Natural killer cell (primary cell): ENCODE data around the gene MIPEP. TPM values are rescaled to one million over a fixed set of nuclear protein-coding genes. Genes with fewer than 3 reads are reported as not detected.
"Not testable (repeated sequence)": the region's sequence is repeated elsewhere in the genome, so short reads cannot be mapped to it uniquely, and the experiment has no call there.

ENCODE experiments used
- ATAC-seq, 3 donors: fragments of 150-1000 bp in 2 of 3; fragments of 200-7000 bp in 1 of 3; cut with Tn5 transposase; 1 replicate in 1 of 3; 2 replicates in 2 of 3; pipeline ENCODE4 v1.10.0; 2021; ENCODE audit warnings: mild to moderate bottlenecking in 2 of 3, moderate library complexity in 2 of 3
- DNase-seq, 2 donors: peaks; one replicate each; pipeline versions ENCODE4 v3.0.0 to v3.0.0-alpha.2; 2013 to 2021; ENCODE audit warnings: mixed read lengths in 1 of 2
- H3K27ac ChIP-seq: one replicate; pipeline ENCODE4 v1.5.1; 2013; ENCODE audit warnings: mild to moderate bottlenecking, low read length
- H3K27me3 ChIP-seq: one replicate; pipeline ENCODE4 v1.6.1; 2013; ENCODE audit warnings: low read length; ENCODE audit not compliant: control insufficient read depth, insufficient read depth
- H3K36me3 ChIP-seq: one replicate; pipeline ENCODE4 v1.6.1; 2013; ENCODE audit warnings: low read length; ENCODE audit not compliant: control insufficient read depth, insufficient read depth
- H3K4me1 ChIP-seq: one replicate; pipeline ENCODE4 v1.6.1; 2013; ENCODE audit warnings: low read length; ENCODE audit not compliant: control insufficient read depth, insufficient read depth
- H3K4me3 ChIP-seq: one replicate; pipeline ENCODE4 v1.5.1; 2013; ENCODE audit warnings: low read length
- H3K9me3 ChIP-seq: one replicate; pipeline ENCODE4 v1.6.1; 2013; ENCODE audit warnings: low read length; ENCODE audit not compliant: control insufficient read depth, insufficient read depth
- H3K27ac Mint-ChIP-seq, 2 donors: one replicate each; pipeline ENCODE4 v1.8.0; 2022; ENCODE audit warnings: mild to moderate bottlenecking in 2 of 2, mixed read lengths in 2 of 2, moderate library complexity in 1 of 2
- H3K27me3 Mint-ChIP-seq, 2 donors: one replicate each; pipeline ENCODE4 v1.8.0; 2022; ENCODE audit warnings: low read depth in 2 of 2, mixed read lengths in 2 of 2
- H3K36me3 Mint-ChIP-seq: one replicate; pipeline ENCODE4 v1.8.0; 2022; ENCODE audit warnings: mixed read lengths
- H3K4me1 Mint-ChIP-seq, 2 donors: one replicate each; pipeline ENCODE4 v1.8.0; 2022; ENCODE audit warnings: mixed read lengths in 2 of 2
- H3K4me3 Mint-ChIP-seq: one replicate; pipeline ENCODE4 v1.8.0; 2022; ENCODE audit warnings: mild to moderate bottlenecking, moderate library complexity, mixed read lengths
- H3K9me3 Mint-ChIP-seq, 2 donors: one replicate each; pipeline ENCODE4 v1.8.0; 2022; ENCODE audit warnings: mixed read lengths in 2 of 2
- whole genome bisulfite sequencing: methylation state at CpG from one replicate; pipeline ENCODE4 v1.1.7; 2013; ENCODE audit warnings: missing lambda C conversion rate; ENCODE audit not compliant: insufficient coverage; 5-methylcytosine and 5-hydroxymethylcytosine counted together
- intact Hi-C: fragments of 100-400 bp; cut with micrococcal nuclease; formaldehyde crosslinking; loops from one replicate; pipeline ENCODE4 v1.14.2; 2022
- total RNA-seq, 4 donors: library from RNA; stranded (reverse); fragments of 120-200 nt in 1 of 4; gene quantifications; one replicate each; pipeline versions ENCODE4 v1.2.3 to v1.2.4, GENCODE V29; 2013 to 2022
- TF ChIP-seq, protein P1 (sequence below): fragments of 200-600 bp; IDR thresholded peaks from one replicate; pipeline ENCODE4 v1.8.0; 2022; ENCODE audit warnings: antibody characterized with exemption

MIPEP gene
- total RNA-seq, 3 donors from 2014 or later (not counting 1 experiment from before 2014, with no cell fraction given) = 9.7 to 10.1 (median 9.7) TPM

DNA sequence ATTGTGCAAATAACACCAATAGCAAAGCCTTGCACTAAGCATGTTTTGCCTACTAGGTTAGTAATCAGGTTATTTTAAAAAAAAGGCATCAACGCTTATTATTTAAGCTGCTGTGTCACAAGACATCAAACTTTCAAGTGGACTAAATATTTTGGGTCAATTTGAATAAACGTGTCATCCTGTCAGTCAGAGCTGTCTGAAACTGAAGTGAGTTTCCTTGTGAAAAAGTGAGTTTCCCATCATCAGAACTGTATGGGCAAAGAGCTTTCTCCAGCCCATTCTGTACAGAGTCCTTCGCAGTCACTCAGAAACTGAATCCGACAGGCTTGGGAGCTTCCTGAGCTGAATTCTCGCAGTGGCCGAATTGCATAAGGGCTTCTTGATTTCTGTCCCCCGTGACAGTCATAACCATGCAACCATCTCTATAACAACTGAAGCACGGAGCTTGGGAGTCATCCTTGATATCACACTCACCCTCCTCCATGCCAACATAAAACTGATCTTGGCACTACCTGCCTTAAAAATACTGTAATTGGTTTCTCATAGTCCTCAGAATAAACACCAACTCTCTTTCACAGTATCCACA is 139.8 kb downstream of the MIPEP start:
- no peak overlapping the region for H3K27ac Mint-ChIP-seq
- TF ChIP-seq, protein P1, sequence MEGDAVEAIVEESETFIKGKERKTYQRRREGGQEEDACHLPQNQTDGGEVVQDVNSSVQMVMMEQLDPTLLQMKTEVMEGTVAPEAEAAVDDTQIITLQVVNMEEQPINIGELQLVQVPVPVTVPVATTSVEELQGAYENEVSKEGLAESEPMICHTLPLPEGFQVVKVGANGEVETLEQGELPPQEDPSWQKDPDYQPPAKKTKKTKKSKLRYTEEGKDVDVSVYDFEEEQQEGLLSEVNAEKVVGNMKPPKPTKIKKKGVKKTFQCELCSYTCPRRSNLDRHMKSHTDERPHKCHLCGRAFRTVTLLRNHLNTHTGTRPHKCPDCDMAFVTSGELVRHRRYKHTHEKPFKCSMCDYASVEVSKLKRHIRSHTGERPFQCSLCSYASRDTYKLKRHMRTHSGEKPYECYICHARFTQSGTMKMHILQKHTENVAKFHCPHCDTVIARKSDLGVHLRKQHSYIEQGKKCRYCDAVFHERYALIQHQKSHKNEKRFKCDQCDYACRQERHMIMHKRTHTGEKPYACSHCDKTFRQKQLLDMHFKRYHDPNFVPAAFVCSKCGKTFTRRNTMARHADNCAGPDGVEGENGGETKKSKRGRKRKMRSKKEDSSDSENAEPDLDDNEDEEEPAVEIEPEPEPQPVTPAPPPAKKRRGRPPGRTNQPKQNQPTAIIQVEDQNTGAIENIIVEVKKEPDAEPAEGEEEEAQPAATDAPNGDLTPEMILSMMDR = no peak

DNA sequence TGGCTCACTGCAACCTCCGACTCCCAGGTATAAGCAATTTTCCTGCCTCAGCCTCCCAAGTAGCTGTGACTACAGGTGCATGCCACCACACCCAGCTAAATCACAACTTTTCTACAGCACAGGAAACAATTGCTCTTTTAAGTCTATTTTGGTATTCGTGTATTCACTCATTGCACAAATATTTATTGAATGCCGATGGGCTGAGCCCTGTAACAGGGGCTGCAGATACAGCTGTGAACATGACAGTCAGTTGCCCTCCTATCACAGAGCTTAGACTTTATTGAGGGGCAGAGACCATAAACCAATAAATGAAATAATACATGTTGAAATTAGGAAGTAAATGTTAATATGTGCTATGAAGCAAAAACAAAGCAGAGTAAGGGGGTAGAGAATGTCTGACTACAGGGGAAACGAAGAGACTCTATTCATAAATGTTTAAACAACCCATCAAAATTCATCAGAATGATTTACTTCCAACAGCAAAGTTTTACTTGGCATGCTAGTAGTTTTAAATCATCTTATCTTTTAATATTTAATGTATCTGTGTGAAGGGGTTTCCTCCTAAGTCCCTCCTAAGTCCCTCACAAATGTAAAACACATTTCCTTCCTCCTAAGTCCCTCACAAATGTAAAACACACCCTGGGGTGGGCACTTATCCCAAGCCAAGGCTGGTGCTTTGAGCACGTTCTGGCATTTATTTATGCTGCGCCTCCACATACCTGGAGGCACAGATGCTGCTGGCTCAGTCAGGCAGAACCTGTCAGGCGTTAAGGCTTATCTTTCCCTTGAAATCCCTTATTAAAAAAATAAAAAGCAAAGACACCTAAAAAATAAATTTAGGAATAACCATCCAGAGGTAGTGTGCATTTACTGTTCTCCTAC is 140.8 kb downstream of the MIPEP start:
- WGBS = 80% methylated on average over 6 of the region's 7 CpGs
- no peaks in the 10 kb centered on the region for H3K27me3 ChIP-seq
- H3K27ac Mint-ChIP-seq = no peak overlapping the region
- H3K27ac ChIP-seq = no peak overlapping the region
- intact Hi-C loops = no loop called here
- TF ChIP-seq, protein P1 = no peak
- no peak overlapping the region for H3K4me3 Mint-ChIP-seq
- no peaks in the 10 kb centered on the region for H3K9me3 ChIP-seq
- no peak for DNase-seq
- H3K9me3 Mint-ChIP-seq = no peaks in the 10 kb centered on the region
- H3K36me3 Mint-ChIP-seq = no peaks in the 10 kb centered on the region
- ATAC-seq = no peak
- peaks cover 5% of the 10 kb centered on the region in 2 donors for H3K4me1 Mint-ChIP-seq
- no peak overlapping the region for H3K4me3 ChIP-seq
- no peaks in the 10 kb centered on the region for H3K4me1 ChIP-seq
- no peaks in the 10 kb centered on the region for H3K36me3 ChIP-seq
- H3K27me3 Mint-ChIP-seq = no peaks in the 10 kb centered on the region

More for the DNA sequence above, 139.8 kb downstream of the MIPEP start:
- no peaks in the 10 kb centered on the region for H3K4me1 ChIP-seq
- 94% methylated on average over 8 of the region's 8 CpGs for WGBS
- H3K36me3 Mint-ChIP-seq = no peaks in the 10 kb centered on the region
- no peak for ATAC-seq
- no peak for DNase-seq
- H3K27me3 ChIP-seq = no peaks in the 10 kb centered on the region
- H3K9me3 ChIP-seq = no peaks in the 10 kb centered on the region
- H3K4me3 Mint-ChIP-seq = no peak overlapping the region
- no peaks in the 10 kb centered on the region for H3K27me3 Mint-ChIP-seq
- no peak overlapping the region for H3K4me3 ChIP-seq
- no peak overlapping the region for H3K27ac ChIP-seq
- H3K9me3 Mint-ChIP-seq = no peaks in the 10 kb centered on the region
- intact Hi-C loops = no loop called here
- no peaks in the 10 kb centered on the region for H3K4me1 Mint-ChIP-seq
- H3K36me3 ChIP-seq = no peaks in the 10 kb centered on the region

DNA sequence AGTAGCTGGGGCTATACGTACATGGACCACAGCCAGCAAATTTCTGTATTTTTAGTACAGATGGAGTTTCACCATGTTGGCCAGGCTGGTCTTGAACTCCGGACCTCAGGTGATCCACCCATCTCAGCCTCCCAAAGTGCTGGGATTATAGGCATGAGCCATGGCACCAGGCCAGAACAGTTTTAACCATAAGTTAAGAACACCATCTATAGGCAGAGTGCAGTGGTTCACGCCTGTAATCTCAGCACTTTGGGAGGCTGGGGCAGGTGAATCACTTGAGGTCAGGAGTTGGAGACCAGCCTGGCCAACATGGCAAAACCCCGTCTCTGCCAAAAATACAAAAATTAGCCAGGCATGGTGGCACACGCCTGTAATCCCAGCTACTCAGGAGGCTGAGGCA is 143.1 kb downstream of the MIPEP start:
- H3K4me3 Mint-ChIP-seq, intact Hi-C loops, DNase-seq: not testable (repeated sequence)

DNA sequence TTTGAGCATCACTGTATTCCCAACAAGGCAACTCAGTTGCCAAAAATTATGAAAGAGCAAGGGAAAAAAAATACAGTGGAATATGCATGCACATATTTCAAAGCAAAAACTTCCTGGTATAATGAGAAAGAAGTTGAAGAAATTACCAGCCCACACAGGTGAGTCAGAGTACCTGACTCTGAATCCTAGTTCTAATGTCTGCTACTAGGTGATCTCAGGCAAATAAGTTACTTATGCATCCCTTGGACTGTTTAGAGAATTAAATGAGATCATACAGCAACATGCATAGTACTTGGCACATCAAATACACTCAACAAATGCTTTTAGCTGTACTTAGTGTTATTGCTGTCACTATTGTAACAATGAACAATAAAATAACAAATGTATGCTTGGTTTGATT is 144.9 kb downstream of the MIPEP start:
- H3K4me1 Mint-ChIP-seq = peaks cover 7% of the 10 kb centered on the region in 2 donors
- Histone ChIP-seq H3K27me3 (no peaks in the 10 kb centered on the region), H3K36me3 (no peaks in the 10 kb centered on the region), H3K27ac (no peak overlapping the region), H3K9me3 (no peaks in the 10 kb centered on the region), H3K4me3 (no peak overlapping the region), H3K4me1 (no peaks in the 10 kb centered on the region)
- H3K4me3 Mint-ChIP-seq = no peak overlapping the region
- no peaks in the 10 kb centered on the region for H3K27me3 Mint-ChIP-seq
- DNase-seq (no peak), ATAC-seq (no peak)
- no peaks in the 10 kb centered on the region for H3K36me3 Mint-ChIP-seq
- intact Hi-C loops = no loop called here
- no peak overlapping the region for H3K27ac Mint-ChIP-seq
- TF ChIP-seq, protein P1 = no peak
- no peaks in the 10 kb centered on the region for H3K9me3 Mint-ChIP-seq

More for the DNA sequence above, 143.1 kb downstream of the MIPEP start:
- not testable (repeated sequence) for H3K27me3 Mint-ChIP-seq, H3K27me3 ChIP-seq, H3K27ac ChIP-seq, H3K4me1 ChIP-seq, ATAC-seq, H3K9me3 ChIP-seq, H3K4me1 Mint-ChIP-seq, H3K4me3 ChIP-seq, H3K36me3 Mint-ChIP-seq, H3K9me3 Mint-ChIP-seq, H3K36me3 ChIP-seq, H3K27ac Mint-ChIP-seq
- WGBS = 90% methylated on average over 5 of the region's 5 CpGs
